Fibroblast of lung (primary cell): ENCODE measurements around the gene MT1HL1. TPM values are rescaled to one million over a fixed set of nuclear protein-coding genes. Genes with fewer than 3 reads are reported as not detected.

Source experiments
- DNase-seq, 2 donors: peaks; one replicate each; pipeline versions ENCODE4 v3.0.0 to v3.0.0-alpha.2; 2010; ENCODE audit warnings: low read depth in 2 of 2
- H2AFZ ChIP-seq: 2 replicates; pipeline ENCODE4 v1.5.1; 2012; ENCODE audit warnings: low read length, control low read depth, inconsistent platforms
- H3K27ac ChIP-seq: 2 replicates; pipeline ENCODE4 v1.5.1; 2011; ENCODE audit warnings: low read length, control low read depth; ENCODE audit not compliant: insufficient read depth
- H3K27me3 ChIP-seq: 2 replicates; pipeline ENCODE4 v1.5.1; 2011; ENCODE audit warnings: mild to moderate bottlenecking, low read length; ENCODE audit not compliant: control insufficient read depth, insufficient read depth
- H3K36me3 ChIP-seq: 2 replicates; pipeline ENCODE4 v1.5.1; 2011; ENCODE audit warnings: low read length; ENCODE audit not compliant: control insufficient read depth, insufficient read depth
- H3K4me1 ChIP-seq: 2 replicates; pipeline ENCODE4 v1.5.1; 2011; ENCODE audit warnings: low read length; ENCODE audit not compliant: control insufficient read depth, insufficient read depth; ENCODE audit errors: extremely low read depth
- H3K4me2 ChIP-seq: 2 replicates; pipeline ENCODE4 v1.5.1; 2011; ENCODE audit warnings: low read length, control low read depth; ENCODE audit not compliant: insufficient read depth; ENCODE audit errors: extremely low read depth
- H3K4me3 ChIP-seq, 4 experiments: fragments of 200-600 bp in 1 of 4; sonication (generic) in 1 of 4; replicated peaks in 1 of 4; 2 replicates each; pipeline ENCODE4 v1.5.1; 2011 to 2016; ENCODE audit warnings: low read length in 4 of 4, low read depth in 3 of 4, mild to moderate bottlenecking in 3 of 4, control low read depth in 2 of 4, inconsistent platforms in 1 of 4, mixed read lengths in 1 of 4; ENCODE audit not compliant: insufficient read depth in 1 of 4; ENCODE audit errors: control extremely low read depth in 1 of 4
- H3K79me2 ChIP-seq: 2 replicates; pipeline ENCODE4 v1.5.1; 2012; ENCODE audit warnings: mild to moderate bottlenecking, low read length, inconsistent platforms; ENCODE audit not compliant: control insufficient read depth, insufficient read depth
- H3K9ac ChIP-seq: 2 replicates; pipeline ENCODE4 v1.5.1; 2011; ENCODE audit warnings: mild to moderate bottlenecking, low read length, control low read depth; ENCODE audit not compliant: insufficient read depth
- H3K9me3 ChIP-seq: 2 replicates; pipeline ENCODE4 v1.5.1; 2012; ENCODE audit warnings: low read depth, low read length; ENCODE audit not compliant: control insufficient read depth, insufficient read depth
- H4K20me1 ChIP-seq: 2 replicates; pipeline ENCODE4 v1.5.1; 2011; ENCODE audit warnings: low read length; ENCODE audit not compliant: control insufficient read depth, insufficient read depth; ENCODE audit errors: extremely low read depth
- CTCF ChIP-seq, 2 donors: IDR thresholded peaks in 1 of 2; conservative IDR thresholded peaks in 1 of 2; 1 replicate in 1 of 2; 2 replicates in 1 of 2; pipeline ENCODE4 v1.5.1; 2011 to 2012; ENCODE audit warnings: low read length in 2 of 2, control low read depth in 1 of 2, inconsistent platforms in 1 of 2, low read depth in 1 of 2, mild to moderate bottlenecking in 1 of 2
- EZH2 ChIP-seq: IDR thresholded peaks from 2 replicates; pipeline ENCODE4 v1.5.1; 2012; ENCODE audit warnings: low read length, control low read depth, mild to moderate bottlenecking; ENCODE audit errors: missing control alignments
- polyA plus RNA-seq, 2 donors: library from polyadenylated mRNA; depleted of rRNA in 1 of 2; stranded (reverse) in 1 of 2; unstranded in 1 of 2; fragments of >200 nt; gene quantifications; 2 replicates each; pipeline ENCODE4 v1.2.1, GENCODE V29; 2011 to 2012; ENCODE audit warnings: missing spikeins in 1 of 2
- total RNA-seq: library from RNA; depleted of rRNA; stranded (reverse); fragments of >200 nt; gene quantifications from 2 replicates; pipeline ENCODE4 v1.2.1, GENCODE V29; 2014

The MT1HL1 gene
- total and polyA plus RNA-seq, 2 donors (not counting 1 experiment from before 2014, with no cell fraction given) = not detected

- H3K36me3 ChIP-seq = no peaks in the 10 kb centered on the region
- DNase-seq = no peak
- TF ChIP-seq EZH2 (no peak), CTCF (conservative IDR thresholded peaks at IDR 0.05 in 1 of 2, IDR thresholded peaks at IDR 0.05 in 1 of 2; ENCODE audit: low read depth in 1 of 2, low read length in 2 of 2) (no peak)
- H3K9me3 ChIP-seq = no peaks in the 10 kb centered on the region
- no peak overlapping the region for H2AFZ ChIP-seq
- H4K20me1 ChIP-seq = no peaks in the 10 kb centered on the region
- no peak overlapping the region for H3K9ac ChIP-seq
- no peak overlapping the region for H3K4me3 ChIP-seq
- H3K4me2 ChIP-seq = no peak overlapping the region
- no peaks in the 10 kb centered on the region for H3K27me3 ChIP-seq
- no peaks in the 10 kb centered on the region for H3K79me2 ChIP-seq
- no peak overlapping the region for H3K27ac ChIP-seq
- H3K4me1 ChIP-seq = no peaks in the 10 kb centered on the region
These were observed 31.5 kb upstream of the MT1HL1 start for GRCh38 chr1:237035759-237036158.

GRCh38 chr1:237033804-237034203, 29.6 kb upstream of the MT1HL1 start:
- Histone ChIP-seq H3K9me3 (no peaks in the 10 kb centered on the region), H2AFZ (no peak overlapping the region), H3K36me3 (no peaks in the 10 kb centered on the region), H3K4me3 (no peak overlapping the region), H3K4me2 (no peak overlapping the region), H3K4me1 (no peaks in the 10 kb centered on the region), H3K27me3 (no peaks in the 10 kb centered on the region), H4K20me1 (no peaks in the 10 kb centered on the region), H3K9ac (no peak overlapping the region), H3K79me2 (no peaks in the 10 kb centered on the region), H3K27ac (no peak overlapping the region)
- DNase-seq = no peak
- TF ChIP-seq CTCF (conservative IDR thresholded peaks at IDR 0.05 in 1 of 2, IDR thresholded peaks at IDR 0.05 in 1 of 2; ENCODE audit: low read depth in 1 of 2, low read length in 2 of 2) (no peak), EZH2 (no peak)

GRCh38 chr1:237033061-237033460, 28.8 kb upstream of the MT1HL1 start:
- no peaks in the 10 kb centered on the region for H3K36me3 ChIP-seq
- no peak overlapping the region for H3K27ac ChIP-seq

More at GRCh38 chr1:237033061-237033460, 28.8 kb upstream of the MT1HL1 start:
- H3K4me1 ChIP-seq = no peaks in the 10 kb centered on the region
- no peak for DNase-seq
- TF ChIP-seq EZH2 (no peak), CTCF (conservative IDR thresholded peaks at IDR 0.05 in 1 of 2, IDR thresholded peaks at IDR 0.05 in 1 of 2; ENCODE audit: low read depth in 1 of 2, low read length in 2 of 2) (no peak)
- no peaks in the 10 kb centered on the region for H3K27me3 ChIP-seq
- H3K79me2 ChIP-seq = no peaks in the 10 kb centered on the region
- no peak overlapping the region for H3K4me3 ChIP-seq
- H2AFZ ChIP-seq = no peak overlapping the region
- no peak overlapping the region for H3K9ac ChIP-seq
- H4K20me1 ChIP-seq = no peaks in the 10 kb centered on the region
- H3K9me3 ChIP-seq = no peaks in the 10 kb centered on the region
- no peak overlapping the region for H3K4me2 ChIP-seq
